Gastrocnemius medialis (tissue), 4 donors: Measurements from ENCODE around the gene SDF2. TPM values are rescaled to one million over a fixed set of nuclear protein-coding genes. Genes with fewer than 3 reads are reported as not detected.
A peak's percentile ranks its signal among the peaks of the same experiment; 100 is the strongest.

Experiments
- ATAC-seq, 2 donors: fragments of 150-250 bp; one replicate each; pipeline ENCODE4 v1.9.1; 2016
- DNase-seq, 2 donors: peaks; one replicate each; pipeline ENCODE4 v3.0.0-alpha.2; 2019
- H3K27ac ChIP-seq, 4 donors: fragments of 200-600 bp; sonication (generic); 1 replicate in 1 of 4; 2 replicates in 3 of 4; pipeline ENCODE4 v1.5.1; 2016 to 2018; ENCODE audit warnings: mild to moderate bottlenecking in 2 of 4, moderate library complexity in 1 of 4
- H3K27me3 ChIP-seq, 3 donors: fragments of 200-600 bp; sonication (generic) in 2 of 3; 1 replicate in 1 of 3; 2 replicates in 2 of 3; pipeline versions ENCODE4 v1.5.1 to v1.6.0; 2016 to 2019; ENCODE audit warnings: mild to moderate bottlenecking in 1 of 3, moderate library complexity in 1 of 3
- H3K36me3 ChIP-seq, 2 donors: fragments of 200-600 bp; sonication (generic) in 1 of 2; one replicate each; pipeline ENCODE4 v1.5.1; 2017 to 2018
- H3K4me1 ChIP-seq, 2 donors: fragments of 200-600 bp; sonication (generic) in 1 of 2; one replicate each; pipeline ENCODE4 v1.5.1; 2016 to 2017; ENCODE audit warnings: mild to moderate bottlenecking in 2 of 2
- H3K4me3 ChIP-seq, 4 donors: fragments of 200-600 bp; sonication (generic) in 3 of 4; 1 replicate in 1 of 4; 2 replicates in 3 of 4; pipeline ENCODE4 v1.5.1; 2016 to 2019; ENCODE audit warnings: mild to moderate bottlenecking in 2 of 4
- H3K9me3 ChIP-seq, 3 donors: fragments of 200-600 bp; sonication (generic) in 2 of 3; 1 replicate in 1 of 3; 2 replicates in 2 of 3; pipeline ENCODE4 v1.5.1; 2016 to 2019
- POLR2A ChIP-seq, 2 donors: fragments of 450-650 bp; IDR thresholded peaks; one replicate each; pipeline ENCODE4 v1.6.1; 2017; ENCODE audit warnings: antibody characterized with exemption in 2 of 2, mild to moderate bottlenecking in 2 of 2, moderate library complexity in 2 of 2
- in situ Hi-C, 4 donors: fragments of 200-750 bp; cut with MboI; loops; one replicate each; pipeline versions ENCODE4 v1.15.0 to v1.8.0; 2017; ENCODE audit warnings: low sequenced_read_pairs in 4 of 4
- intact Hi-C: fragments of 100-400 bp; cut with DNase I; formaldehyde crosslinking; loops from one replicate; pipeline ENCODE4 v1.15.1; 2023; ENCODE audit warnings: low total_unique reads
- total RNA-seq, 4 donors: library from RNA; depleted of rRNA; stranded (reverse); fragments of >200 nt; gene quantifications; one replicate each; pipeline versions ENCODE4 v1.1.0 to v1.2.3, GENCODE V29; 2016
- TF ChIP-seq, protein P1 (sequence below), 5 experiments: fragments of 450-650 bp in 3 of 5; fragments of 200-600 bp in 2 of 5; sonication (generic) in 2 of 5; IDR thresholded peaks in 4 of 5; conservative IDR thresholded peaks in 1 of 5; 1 replicate in 4 of 5; 2 replicates in 1 of 5; pipeline ENCODE4 v1.5.1; 2016 to 2019; ENCODE audit warnings: antibody characterized with exemption in 5 of 5, mild to moderate bottlenecking in 3 of 5, moderate library complexity in 3 of 5

Gene SDF2
- total RNA-seq, 4 donors from 2014 or later, result 23.6 to 36.4 (median 28.4) TPM

DNA sequence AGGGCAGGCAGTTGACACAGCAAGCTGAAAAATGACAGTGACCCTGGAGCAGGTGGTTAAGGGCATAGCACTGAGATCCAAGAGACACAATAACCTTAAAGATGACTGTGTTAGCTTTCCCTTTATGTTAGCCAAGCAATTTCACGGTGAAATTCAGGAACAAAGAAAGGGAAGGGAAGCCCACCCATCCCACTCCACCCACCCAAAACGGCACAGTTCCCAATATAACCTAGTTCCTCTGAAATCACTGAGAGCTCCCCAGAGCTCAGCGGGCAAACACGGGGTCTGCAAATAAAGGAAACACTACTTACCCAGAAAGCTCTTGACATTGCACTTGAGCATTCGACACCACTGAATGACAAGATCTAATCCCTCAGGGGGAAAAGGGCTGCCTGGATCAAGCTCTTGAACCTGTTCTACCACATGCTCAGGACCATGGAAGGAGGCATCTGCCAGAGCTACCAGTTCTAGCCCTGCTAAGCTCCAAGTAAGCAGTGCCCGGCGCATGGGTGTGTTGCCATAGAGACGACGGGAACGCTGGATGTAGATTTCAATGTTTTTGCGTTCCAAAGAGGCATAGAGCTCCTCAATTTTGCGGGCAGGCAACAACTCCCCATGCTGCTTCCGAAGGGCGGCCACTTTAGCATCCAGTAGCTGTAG is 27.4 kb downstream of the SDF2 start:
- H3K27ac ChIP-seq, result no peak overlapping the region
- no peak for TF ChIP-seq POLR2A (IDR thresholded peaks at IDR 0.05)
- TF ChIP-seq, protein P1, sequence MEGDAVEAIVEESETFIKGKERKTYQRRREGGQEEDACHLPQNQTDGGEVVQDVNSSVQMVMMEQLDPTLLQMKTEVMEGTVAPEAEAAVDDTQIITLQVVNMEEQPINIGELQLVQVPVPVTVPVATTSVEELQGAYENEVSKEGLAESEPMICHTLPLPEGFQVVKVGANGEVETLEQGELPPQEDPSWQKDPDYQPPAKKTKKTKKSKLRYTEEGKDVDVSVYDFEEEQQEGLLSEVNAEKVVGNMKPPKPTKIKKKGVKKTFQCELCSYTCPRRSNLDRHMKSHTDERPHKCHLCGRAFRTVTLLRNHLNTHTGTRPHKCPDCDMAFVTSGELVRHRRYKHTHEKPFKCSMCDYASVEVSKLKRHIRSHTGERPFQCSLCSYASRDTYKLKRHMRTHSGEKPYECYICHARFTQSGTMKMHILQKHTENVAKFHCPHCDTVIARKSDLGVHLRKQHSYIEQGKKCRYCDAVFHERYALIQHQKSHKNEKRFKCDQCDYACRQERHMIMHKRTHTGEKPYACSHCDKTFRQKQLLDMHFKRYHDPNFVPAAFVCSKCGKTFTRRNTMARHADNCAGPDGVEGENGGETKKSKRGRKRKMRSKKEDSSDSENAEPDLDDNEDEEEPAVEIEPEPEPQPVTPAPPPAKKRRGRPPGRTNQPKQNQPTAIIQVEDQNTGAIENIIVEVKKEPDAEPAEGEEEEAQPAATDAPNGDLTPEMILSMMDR (IDR thresholded peaks at IDR 0.05 in 4 of 5, conservative IDR thresholded peaks at IDR 0.05 in 1 of 5), result no peak
- no peak for ATAC-seq
- H3K4me1 ChIP-seq, result no peaks in the 10 kb centered on the region
- H3K27me3 ChIP-seq, result no peaks in the 10 kb centered on the region
- no peak overlapping the region for H3K4me3 ChIP-seq
- intact Hi-C loops (no loop called here), in situ Hi-C loops (no loop called here)
- DNase-seq, result no peak
- no peaks in the 10 kb centered on the region for H3K9me3 ChIP-seq
- peaks cover 3 to 100% of the 10 kb centered on the region in 2 donors for H3K36me3 ChIP-seq

GRCh38 chr17:28626818-28627217 is 34.9 kb downstream of the SDF2 start:
- ATAC-seq (no peak), DNase-seq (no peak)
- TF ChIP-seq POLR2A (IDR thresholded peaks at IDR 0.05), result no peak
- TF ChIP-seq, protein P1 (IDR thresholded peaks at IDR 0.05 in 4 of 5, conservative IDR thresholded peaks at IDR 0.05 in 1 of 5), result no peak
- Histone ChIP-seq H3K9me3 (no peaks in the 10 kb centered on the region), H3K27ac (no peak overlapping the region), H3K4me3 (no peak overlapping the region), H3K4me1 (peaks cover 0 to 18% of the 10 kb centered on the region in 2 donors), H3K27me3 (no peaks in the 10 kb centered on the region), H3K36me3 (peaks cover 0 to 77% of the 10 kb centered on the region in 2 donors)
- in situ Hi-C loops, result no loop called here
- intact Hi-C loops, result no loop called here

DNA sequence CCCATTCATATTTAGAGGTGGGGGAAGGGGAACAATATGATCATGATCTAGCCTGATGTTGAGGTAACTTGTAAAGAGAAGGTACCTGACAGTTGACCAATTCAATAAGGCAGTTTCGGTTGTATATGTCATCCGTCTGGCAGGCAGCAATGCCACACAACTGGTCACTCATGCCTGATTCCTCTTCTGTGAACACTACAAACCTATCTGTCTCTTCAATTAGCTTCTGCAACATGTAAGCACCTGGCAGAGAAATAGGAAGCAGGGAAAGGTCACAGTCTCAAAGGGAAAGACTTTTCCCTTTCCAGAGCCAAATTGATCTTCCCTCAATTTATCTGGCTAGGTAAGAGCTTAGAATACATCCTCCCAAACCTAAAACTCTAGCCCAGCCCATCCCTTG is 37.6 kb downstream of the SDF2 start:
- H3K27ac ChIP-seq, result peak overlapping the region in 3 of 4 donors; percentile 44 to 84 (median 73)
- H3K36me3 ChIP-seq, result peaks cover 0 to 77% of the 10 kb centered on the region in 2 donors
- ATAC-seq (peak in 1 of 2 donors; percentile 42), DNase-seq (no peak)
- H3K4me1 ChIP-seq, result peaks cover 0 to 18% of the 10 kb centered on the region in 2 donors
- in situ Hi-C loops, result no loop called here
- no peak overlapping the region for H3K4me3 ChIP-seq
- H3K9me3 ChIP-seq, result no peaks in the 10 kb centered on the region
- no peaks in the 10 kb centered on the region for H3K27me3 ChIP-seq
- TF ChIP-seq POLR2A (IDR thresholded peaks at IDR 0.05), result no peak
- TF ChIP-seq, protein P1 (IDR thresholded peaks at IDR 0.05 in 4 of 5, conservative IDR thresholded peaks at IDR 0.05 in 1 of 5), result no peak
- intact Hi-C loops, result no loop called here

DNA sequence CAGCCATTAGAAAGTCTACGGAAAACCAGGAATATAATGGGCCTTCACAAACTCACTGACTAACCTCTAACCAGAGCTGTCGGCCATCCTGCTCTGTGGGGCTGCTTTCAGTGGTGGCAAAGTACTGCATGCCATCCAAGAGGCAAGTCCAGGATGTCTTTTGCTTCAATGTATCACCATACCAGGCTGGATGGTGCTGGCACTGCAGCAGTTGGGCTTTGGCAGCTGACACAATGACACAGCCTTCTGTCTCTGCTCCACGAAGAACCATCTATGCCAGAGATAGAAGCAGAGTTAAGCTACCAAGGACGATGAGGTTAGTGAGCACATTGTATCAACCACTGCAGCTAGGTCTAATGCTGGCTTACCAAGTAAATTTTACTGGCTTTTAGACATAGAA is 38.0 kb downstream of the SDF2 start:
- H3K36me3 ChIP-seq, result peaks cover 0 to 77% of the 10 kb centered on the region in 2 donors
- in situ Hi-C loops, result no loop called here
- no peaks in the 10 kb centered on the region for H3K9me3 ChIP-seq
- no peaks in the 10 kb centered on the region for H3K27me3 ChIP-seq
- H3K27ac ChIP-seq, result peak overlapping the region in 3 of 4 donors; percentile 44 to 84 (median 73)
- DNase-seq (peak; percentile 19 to 70), ATAC-seq (peak; percentile 88 to 91)
- peaks cover 0 to 18% of the 10 kb centered on the region in 2 donors for H3K4me1 ChIP-seq
- H3K4me3 ChIP-seq, result no peak overlapping the region
- no peak for TF ChIP-seq POLR2A (IDR thresholded peaks at IDR 0.05)
- TF ChIP-seq, protein P1 (IDR thresholded peaks at IDR 0.05 in 4 of 5, conservative IDR thresholded peaks at IDR 0.05 in 1 of 5), result no peak
- intact Hi-C loops, result no loop called here
